Neural cell (in vitro differentiated cells): ENCODE results near the gene SLC27A6.

ENCODE experiments used
- CTCF ChIP-seq: fragments of 450-650 bp; IDR thresholded peaks from 2 replicates; pipeline ENCODE4 v1.5.1; 2014; ENCODE audit warnings: antibody characterized with exemption, mild to moderate bottlenecking, moderate library complexity; ENCODE audit not compliant: poor library complexity, severe bottlenecking
- EP300 ChIP-seq: fragments of 450-650 bp; conservative IDR thresholded peaks from 2 replicates; pipeline ENCODE4 v1.6.1; 2014; ENCODE audit warnings: antibody characterized with exemption, mild to moderate bottlenecking, moderate library complexity; ENCODE audit not compliant: poor library complexity, severe bottlenecking
- EZH2 ChIP-seq: fragments of 200-600, 300-800 bp; shearing (Covaris generic), sonication (generic); IDR thresholded peaks from 2 replicates; pipeline ENCODE4 v1.6.1; 2014; ENCODE audit warnings: antibody characterized with exemption, low read length, borderline replicate concordance, mild to moderate bottlenecking; ENCODE audit not compliant: insufficient read depth, poor library complexity, severe bottlenecking
- POLR2AphosphoS5 ChIP-seq: IDR thresholded peaks from 2 replicates; pipeline ENCODE4 v1.6.1; 2012

- TF ChIP-seq EP300, result no peak
- no peak for TF ChIP-seq EZH2
- no peak for TF ChIP-seq CTCF
- TF ChIP-seq POLR2AphosphoS5, result no peak
These were observed 45.7 kb upstream of the SLC27A6 start for GRCh38 chr5:128919542-128919941.
